Type B pancreatic cell (in vitro differentiated cells): ENCODE measurements around the gene HCFC1. TPM values are rescaled to one million over a fixed set of nuclear protein-coding genes. Genes with fewer than 3 reads are reported as not detected.

Experiments used
- DNase-seq: peaks from one replicate; pipeline ENCODE4 v3.0.0; 2021; ENCODE audit warnings: mixed read lengths; ENCODE audit not compliant: unreplicated experiment; ENCODE audit errors: extremely low spot score
- H3K27ac Mint-ChIP-seq: 2 replicates; pipeline ENCODE4 v1.8.0; 2021; ENCODE audit warnings: mild to moderate bottlenecking, mixed read lengths
- H3K27me3 Mint-ChIP-seq: 2 replicates; pipeline ENCODE4 v1.8.0; 2021; ENCODE audit warnings: mixed read lengths
- H3K36me3 Mint-ChIP-seq: 2 replicates; pipeline ENCODE4 v1.8.0; 2021; ENCODE audit warnings: mixed read lengths
- H3K4me1 Mint-ChIP-seq: one replicate; pipeline ENCODE4 v1.8.0; 2021; ENCODE audit warnings: mixed read lengths; ENCODE audit not compliant: unreplicated experiment
- H3K4me3 Mint-ChIP-seq: 2 replicates; pipeline ENCODE4 v1.8.0; 2021; ENCODE audit warnings: mild to moderate bottlenecking, mixed read lengths
- H3K9me3 Mint-ChIP-seq: 2 replicates; pipeline ENCODE4 v1.8.0; 2021; ENCODE audit warnings: mixed read lengths
- total RNA-seq: library from RNA; stranded (reverse); gene quantifications from 2 replicates; pipeline ENCODE4 v1.2.1, GENCODE V29; 2021; ENCODE audit warnings: low replicate concordance
- TF ChIP-seq, protein P1 (sequence below): fragments of 200-600 bp; sonication (generic); conservative IDR thresholded peaks from 2 replicates; pipeline ENCODE4 v1.5.0; 2021; ENCODE audit warnings: antibody characterized with exemption, mild to moderate bottlenecking

The HCFC1 gene
- total RNA-seq, 1 donor from 2014 or later: 98.0 TPM

DNA sequence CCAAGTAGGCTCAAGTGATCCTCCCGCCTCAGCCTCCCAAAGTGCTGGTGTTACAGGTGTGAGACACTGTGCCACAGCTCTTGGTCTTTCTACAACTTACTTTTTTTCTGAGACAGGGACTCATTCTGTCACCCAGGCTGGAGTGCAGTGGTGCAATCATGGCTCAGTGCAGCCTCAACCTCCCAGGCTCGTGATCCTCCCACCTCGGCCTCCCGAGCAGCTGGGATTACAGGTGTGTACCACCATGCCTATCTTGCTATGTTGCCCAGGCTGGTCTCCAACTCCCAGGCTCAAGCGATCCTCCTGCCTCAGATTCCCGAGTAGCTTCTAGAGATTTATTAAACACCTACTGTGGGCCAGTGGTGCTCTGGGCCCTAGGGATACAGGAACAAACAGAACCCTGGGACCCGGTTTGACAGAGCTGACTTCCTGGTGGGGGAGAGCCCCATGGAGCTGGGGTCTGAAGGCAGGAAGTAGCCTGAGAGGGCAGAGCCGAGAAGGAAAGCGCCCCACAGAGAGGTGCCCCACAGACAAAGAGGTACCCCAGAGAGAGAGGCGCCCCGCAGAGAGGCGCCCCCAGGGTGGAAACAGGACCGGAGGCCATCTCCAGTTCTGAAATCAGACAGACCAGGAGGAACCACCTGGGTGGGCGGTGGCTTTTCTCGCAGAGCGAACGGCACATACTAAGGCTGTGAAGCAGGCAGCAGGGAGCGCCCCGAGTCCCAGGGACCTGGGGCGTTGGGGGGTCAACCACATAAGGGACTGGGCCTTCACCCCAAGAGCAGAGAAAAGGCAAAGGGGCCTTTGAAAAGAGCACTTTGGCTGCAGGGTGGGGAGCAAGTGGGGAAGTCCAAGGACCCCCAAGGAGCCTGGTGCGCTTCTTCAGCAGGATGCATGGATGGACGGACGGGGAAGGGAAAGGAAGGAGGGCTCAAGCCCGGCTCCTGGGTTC, 43.1 kb upstream of the HCFC1 start:
- no peaks in the 10 kb centered on the region for H3K36me3 Mint-ChIP-seq
- H3K4me1 Mint-ChIP-seq: no peaks in the 10 kb centered on the region
- no peaks in the 10 kb centered on the region for H3K27me3 Mint-ChIP-seq
- no peak overlapping the region for H3K27ac Mint-ChIP-seq
- H3K4me3 Mint-ChIP-seq: no peak overlapping the region
- no peaks in the 10 kb centered on the region for H3K9me3 Mint-ChIP-seq
- DNase-seq: no peak
- TF ChIP-seq, protein P1, sequence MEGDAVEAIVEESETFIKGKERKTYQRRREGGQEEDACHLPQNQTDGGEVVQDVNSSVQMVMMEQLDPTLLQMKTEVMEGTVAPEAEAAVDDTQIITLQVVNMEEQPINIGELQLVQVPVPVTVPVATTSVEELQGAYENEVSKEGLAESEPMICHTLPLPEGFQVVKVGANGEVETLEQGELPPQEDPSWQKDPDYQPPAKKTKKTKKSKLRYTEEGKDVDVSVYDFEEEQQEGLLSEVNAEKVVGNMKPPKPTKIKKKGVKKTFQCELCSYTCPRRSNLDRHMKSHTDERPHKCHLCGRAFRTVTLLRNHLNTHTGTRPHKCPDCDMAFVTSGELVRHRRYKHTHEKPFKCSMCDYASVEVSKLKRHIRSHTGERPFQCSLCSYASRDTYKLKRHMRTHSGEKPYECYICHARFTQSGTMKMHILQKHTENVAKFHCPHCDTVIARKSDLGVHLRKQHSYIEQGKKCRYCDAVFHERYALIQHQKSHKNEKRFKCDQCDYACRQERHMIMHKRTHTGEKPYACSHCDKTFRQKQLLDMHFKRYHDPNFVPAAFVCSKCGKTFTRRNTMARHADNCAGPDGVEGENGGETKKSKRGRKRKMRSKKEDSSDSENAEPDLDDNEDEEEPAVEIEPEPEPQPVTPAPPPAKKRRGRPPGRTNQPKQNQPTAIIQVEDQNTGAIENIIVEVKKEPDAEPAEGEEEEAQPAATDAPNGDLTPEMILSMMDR: no peak

GRCh38 chrX:154013614-154014360, 42.2 kb upstream of the HCFC1 start:
- no peak for DNase-seq
- TF ChIP-seq, protein P1: peak; percentile 85
- H3K9me3 Mint-ChIP-seq: no peaks in the 10 kb centered on the region
- no peaks in the 10 kb centered on the region for H3K27me3 Mint-ChIP-seq
- H3K36me3 Mint-ChIP-seq: no peaks in the 10 kb centered on the region
- H3K27ac Mint-ChIP-seq: no peak overlapping the region
- no peaks in the 10 kb centered on the region for H3K4me1 Mint-ChIP-seq
- H3K4me3 Mint-ChIP-seq: no peak overlapping the region

DNA sequence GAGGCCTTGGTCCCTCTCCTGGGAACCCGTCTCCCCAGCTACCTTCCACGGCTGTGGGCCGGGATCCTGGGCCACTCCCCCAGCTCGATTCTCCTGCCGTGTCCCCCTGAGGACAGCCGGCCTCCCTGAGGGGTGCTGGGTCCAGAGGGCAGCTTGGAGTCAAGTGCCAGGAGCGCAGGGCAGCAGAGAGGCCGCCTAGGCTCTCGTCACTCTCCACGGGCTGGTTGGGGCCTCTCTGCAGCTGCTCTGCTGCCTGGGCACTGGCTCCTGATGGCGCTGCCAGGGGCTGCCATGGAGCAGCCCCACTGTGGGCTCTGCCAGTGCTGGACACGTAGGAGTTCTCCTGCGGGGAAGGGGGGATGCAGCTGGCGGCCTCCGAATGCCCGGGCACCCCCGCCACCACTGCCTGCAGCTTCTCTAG, 41.4 kb upstream of the HCFC1 start:
- Mint-ChIP-seq H3K9me3 (no peaks in the 10 kb centered on the region), H3K36me3 (no peaks in the 10 kb centered on the region), H3K27ac (no peak overlapping the region), H3K27me3 (no peaks in the 10 kb centered on the region), H3K4me1 (no peaks in the 10 kb centered on the region), H3K4me3 (no peak overlapping the region)
- no peak for DNase-seq
- TF ChIP-seq, protein P1: no peak

- Mint-ChIP-seq H3K27me3 (no peaks in the 10 kb centered on the region), H3K27ac (no peak overlapping the region), H3K4me1 (no peaks in the 10 kb centered on the region), H3K9me3 (no peaks in the 10 kb centered on the region), H3K36me3 (peaks cover 5% of the 10 kb centered on the region), H3K4me3 (no peak overlapping the region)
- DNase-seq: no peak
- TF ChIP-seq, protein P1: no peak
Observed at GRCh38 chrX:154012336-154012991, 40.8 kb upstream of the HCFC1 start.
